Hepatocyte (in vitro differentiated cells): ENCODE measurements around the gene APPL2.

Experiments
- CTCF ChIP-seq: fragments of 200-600 bp; sonication (generic); IDR thresholded peaks from 2 replicates; pipeline ENCODE4 v1.5.1; 2016; ENCODE audit warnings: antibody characterized with exemption, mild to moderate bottlenecking; ENCODE audit not compliant: poor library complexity
- EZH2phosphoT487 ChIP-seq: fragments of 200-600 bp; sonication (generic); IDR thresholded peaks from one replicate; pipeline ENCODE4 v1.6.1; 2018; ENCODE audit warnings: antibody characterized with exemption, mild to moderate bottlenecking, low read depth, moderate library complexity; ENCODE audit not compliant: unreplicated experiment, severe bottlenecking

- no peak for TF ChIP-seq CTCF
- no peak for TF ChIP-seq EZH2phosphoT487
These were observed 11.6 kb downstream of the APPL2 start for GRCh38 chr12:105224399-105224798.
